Calu3 (cell line): Measurements from ENCODE around the gene CDC123. TPM values are rescaled to one million over a fixed set of nuclear protein-coding genes. Genes with fewer than 3 reads are reported as not detected.
"Not testable (repeated sequence)": the region's sequence is repeated elsewhere in the genome, so short reads cannot be mapped to it uniquely, and the experiment has no call there.

ENCODE experiments used
- BruUV-seq: library from RNA; stranded (reverse); fragments of 400-500 nt; replicated peaks from 2 replicates; lab custom pipeline; 2021; lab: Mats Ljungman, UMichigan
- CTCF ChIA-PET: fragments of 300-600 bp; sonication (Branson Sonifier 250); formaldehyde crosslinking; loops from one replicate; lab custom pipeline; 2022; ENCODE audit warnings: antibody characterized with exemption; lab: Charles Lee
- DNase-seq: peaks from one replicate; pipeline ENCODE4 v3.0.0; 2022
- H3K27ac Mint-ChIP-seq: one replicate; pipeline ENCODE4 v1.8.0; 2022; ENCODE audit warnings: mixed read lengths; ENCODE audit not compliant: unreplicated experiment
- H3K27me3 Mint-ChIP-seq: one replicate; pipeline ENCODE4 v1.8.0; 2022; ENCODE audit warnings: mixed read lengths; ENCODE audit not compliant: unreplicated experiment
- H3K36me3 Mint-ChIP-seq: one replicate; pipeline ENCODE4 v1.8.0; 2022; ENCODE audit warnings: mild to moderate bottlenecking, moderate library complexity, mixed read lengths; ENCODE audit not compliant: insufficient read depth, unreplicated experiment
- H3K4me1 Mint-ChIP-seq: one replicate; pipeline ENCODE4 v1.8.0; 2022; ENCODE audit warnings: mild to moderate bottlenecking, low read depth, mixed read lengths; ENCODE audit not compliant: unreplicated experiment
- H3K4me3 Mint-ChIP-seq: one replicate; pipeline ENCODE4 v1.8.0; 2022; ENCODE audit warnings: mild to moderate bottlenecking, low read depth, moderate library complexity, mixed read lengths; ENCODE audit not compliant: unreplicated experiment
- H3K9me3 Mint-ChIP-seq: one replicate; pipeline ENCODE4 v1.8.0; 2022; ENCODE audit warnings: low read depth, mixed read lengths; ENCODE audit not compliant: unreplicated experiment
- CTCF ChIP-seq: fragments of 200-600 bp; IDR thresholded peaks from one replicate; pipeline ENCODE4 v1.8.0; 2022; ENCODE audit warnings: antibody characterized with exemption; ENCODE audit not compliant: unreplicated experiment
- intact Hi-C: fragments of 100-400 bp; cut with micrococcal nuclease; formaldehyde crosslinking; loops from one replicate; pipeline ENCODE4 v1.10.0; 2022; ENCODE audit not compliant: unreplicated experiment
- total RNA-seq: library from RNA; stranded (reverse); gene quantifications from 2 replicates; pipeline ENCODE4 v1.2.3, GENCODE V29; 2022

Gene CDC123
- total RNA-seq, 1 experiment from 2014 or later = 96.3 TPM

- intact Hi-C loops = no loop called here
- no peaks in the 10 kb centered on the region for H3K27me3 Mint-ChIP-seq
- CTCF ChIA-PET = no interaction called here
- H3K4me3 Mint-ChIP-seq = no peak overlapping the region
- no peaks in the 10 kb centered on the region for H3K9me3 Mint-ChIP-seq
- no peak for TF ChIP-seq CTCF
- no peaks in the 10 kb centered on the region for H3K4me1 Mint-ChIP-seq
- BruUV-seq = no TSS peak
- H3K36me3 Mint-ChIP-seq = peaks cover 63% of the 10 kb centered on the region
- H3K27ac Mint-ChIP-seq = no peak overlapping the region
- DNase-seq = no peak
Observed at GRCh38 chr10:12218991-12219390, 23.0 kb downstream of the CDC123 start.

DNA sequence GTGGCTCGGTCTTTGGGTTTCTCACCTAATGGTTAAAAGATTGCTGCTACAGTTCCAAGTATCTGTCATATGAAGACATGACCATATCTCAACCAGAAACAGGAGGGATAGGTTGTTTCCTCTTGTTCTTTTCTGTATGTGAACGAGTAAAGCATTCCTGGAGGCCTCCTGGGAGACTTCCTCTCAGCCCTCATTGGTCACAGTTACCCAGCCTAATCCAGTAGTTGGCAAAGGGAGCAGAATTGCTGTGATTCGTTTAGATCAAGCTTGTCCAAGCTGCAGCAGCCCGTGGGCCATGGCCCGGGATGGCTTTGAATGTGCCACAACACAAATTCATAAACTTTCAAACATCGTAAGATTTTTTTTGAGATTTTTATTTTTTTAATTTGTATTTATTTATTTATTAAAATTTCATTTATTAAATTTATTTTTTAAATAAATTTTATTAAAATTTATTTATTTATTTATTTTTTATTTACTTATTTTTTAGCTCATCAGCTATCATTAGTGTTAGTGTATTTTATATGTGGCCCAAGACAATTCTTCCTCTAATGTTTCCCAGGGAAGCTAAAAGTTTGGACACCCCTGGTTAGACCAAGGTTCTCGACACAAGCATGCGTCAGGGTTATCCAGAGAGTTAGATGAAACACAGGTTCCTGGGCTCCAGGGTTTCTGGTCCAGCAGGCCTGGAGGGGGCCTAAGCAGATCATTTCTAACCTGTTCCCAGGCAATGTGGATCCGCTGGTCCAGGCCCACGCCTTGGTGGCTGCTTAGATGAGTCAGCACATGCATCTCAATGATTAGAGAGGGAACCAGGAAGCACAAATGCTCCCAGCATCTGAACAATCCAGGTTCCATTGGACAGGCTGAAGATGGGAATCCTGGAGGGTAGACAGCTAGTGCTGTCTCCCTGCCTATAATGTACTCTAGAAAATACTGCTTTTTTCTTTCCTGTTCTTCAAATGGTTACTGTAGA lies 25.6 kb downstream of the CDC123 start:
- peak; percentile 17 for DNase-seq
- H3K4me3 Mint-ChIP-seq = no peak overlapping the region
- peaks cover 68% of the 10 kb centered on the region for H3K36me3 Mint-ChIP-seq
- H3K27ac Mint-ChIP-seq = peak overlapping the region; percentile 72
- no peaks in the 10 kb centered on the region for H3K4me1 Mint-ChIP-seq
- H3K9me3 Mint-ChIP-seq = no peaks in the 10 kb centered on the region
- no peaks in the 10 kb centered on the region for H3K27me3 Mint-ChIP-seq
- no TSS peak for BruUV-seq
- CTCF ChIA-PET = no interaction called here
- TF ChIP-seq CTCF = no peak
- intact Hi-C loops = no loop called here

DNA sequence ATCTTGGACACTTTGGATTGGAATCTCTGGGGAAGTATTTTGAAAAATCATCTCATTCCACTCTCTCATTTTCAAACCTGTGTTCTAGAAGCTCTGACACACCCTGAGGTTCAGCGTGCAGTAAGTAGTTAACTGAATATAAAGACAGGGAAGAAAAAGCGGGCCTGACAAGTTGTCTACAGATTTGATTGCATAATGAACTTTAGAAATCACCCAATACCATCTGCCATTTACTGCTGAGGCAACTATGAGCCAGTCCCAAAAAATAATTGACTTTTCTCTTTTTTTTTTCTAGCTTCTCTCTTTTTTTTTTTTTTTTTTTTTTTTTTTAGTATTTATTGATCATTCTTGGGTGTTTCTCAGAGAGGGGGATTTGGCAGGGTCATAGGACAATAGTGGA lies 29.5 kb downstream of the CDC123 start:
- H3K4me3 Mint-ChIP-seq = no peak overlapping the region
- no peaks in the 10 kb centered on the region for H3K4me1 Mint-ChIP-seq
- peaks cover 46% of the 10 kb centered on the region for H3K36me3 Mint-ChIP-seq
- TF ChIP-seq CTCF = no peak
- H3K9me3 Mint-ChIP-seq = no peaks in the 10 kb centered on the region
- intact Hi-C loops = no loop called here
- CTCF ChIA-PET = no interaction called here
- no peaks in the 10 kb centered on the region for H3K27me3 Mint-ChIP-seq
- no TSS peak for BruUV-seq
- H3K27ac Mint-ChIP-seq = no peak overlapping the region
- no peak for DNase-seq

DNA sequence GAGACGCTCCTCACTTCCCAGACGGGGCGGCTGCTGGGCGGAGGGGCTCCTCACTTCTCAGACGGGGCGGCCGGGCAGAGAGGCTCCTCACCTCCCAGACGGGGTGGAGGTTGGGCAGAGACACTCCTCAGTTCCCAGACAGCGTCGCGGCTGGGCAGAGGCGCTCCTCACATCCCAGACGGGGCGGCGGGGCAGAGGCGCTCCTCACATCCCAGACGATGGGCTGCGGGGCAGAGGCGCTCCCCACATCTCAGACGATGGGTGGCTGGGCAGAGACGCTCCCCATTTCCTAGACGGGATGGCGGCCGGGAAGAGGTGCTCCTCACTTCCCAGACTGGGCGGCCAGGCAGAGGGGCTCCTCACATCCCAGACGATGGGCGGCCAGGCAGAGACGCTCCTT lies 30.4 kb downstream of the CDC123 start:
- not testable (repeated sequence) for H3K9me3 Mint-ChIP-seq

DNA sequence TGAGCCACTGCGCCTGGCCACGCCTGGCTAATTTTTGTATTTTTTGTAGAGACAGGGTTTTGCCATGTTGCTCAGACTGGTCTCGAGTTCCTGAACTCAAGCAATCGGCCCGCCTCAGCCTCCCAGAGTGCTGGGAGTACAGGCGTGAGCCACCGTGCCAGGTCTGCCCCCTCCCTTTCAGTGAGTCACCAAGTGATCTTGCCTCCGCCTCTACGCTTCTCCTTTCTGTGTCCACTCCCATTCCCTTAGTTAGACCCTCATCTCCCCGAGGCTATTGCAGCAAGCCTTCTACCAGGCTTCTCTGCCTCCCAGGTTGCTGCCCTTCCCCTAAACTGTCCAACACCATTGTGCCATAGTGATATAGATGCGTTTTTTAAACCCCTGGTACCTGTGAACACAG lies 32.9 kb downstream of the CDC123 start:
- Mint-ChIP-seq H3K27me3 (no peaks in the 10 kb centered on the region), H3K4me1 (no peaks in the 10 kb centered on the region), H3K27ac (no peak overlapping the region), H3K9me3 (no peaks in the 10 kb centered on the region), H3K4me3 (no peak overlapping the region), H3K36me3 (peaks cover 35% of the 10 kb centered on the region)
- no peak for TF ChIP-seq CTCF
- DNase-seq = no peak
- CTCF ChIA-PET = no interaction called here
- BruUV-seq = no TSS peak
- intact Hi-C loops = no loop called here

More for the DNA sequence above, 30.4 kb downstream of the CDC123 start:
- DNase-seq, intact Hi-C loops, H3K27ac Mint-ChIP-seq, BruUV-seq, H3K27me3 Mint-ChIP-seq, CTCF ChIA-PET, H3K4me1 Mint-ChIP-seq, H3K4me3 Mint-ChIP-seq: not testable (repeated sequence)
- peaks cover 41% of the 10 kb centered on the region for H3K36me3 Mint-ChIP-seq

- BruUV-seq, H3K27me3 Mint-ChIP-seq, H3K27ac Mint-ChIP-seq, DNase-seq, intact Hi-C loops, H3K4me1 Mint-ChIP-seq, H3K9me3 Mint-ChIP-seq, H3K4me3 Mint-ChIP-seq: not testable (repeated sequence)
- H3K36me3 Mint-ChIP-seq = peaks cover 31% of the 10 kb centered on the region
- CTCF ChIA-PET = interaction anchor here (0.6 kb wide), 1 partner anchor 10 kb away, joined by 3 read pairs; no protein-coding TSS in a partner anchor
Observed at GRCh38 chr10:12234687-12235086, 38.7 kb downstream of the CDC123 start.
